Subcutaneous adipose tissue (tissue), 4 donors: ENCODE data around the gene FOXS1. TPM values are rescaled to one million over a fixed set of nuclear protein-coding genes. Genes with fewer than 3 reads are reported as not detected.

Experiments used
- total RNA-seq, 4 donors: library from RNA; depleted of rRNA; stranded (reverse); fragments of >200 nt; gene quantifications; one replicate each; pipeline ENCODE4 v1.1.0, GENCODE V29; 2016
- TF ChIP-seq, protein P1 (sequence below): fragments of 450-650 bp; IDR thresholded peaks from one replicate; pipeline ENCODE4 v1.5.1; 2016; ENCODE audit warnings: low read depth, mild to moderate bottlenecking, control low read depth, antibody characterized with exemption, moderate library complexity

FOXS1 gene
- not detected for total RNA-seq

DNA sequence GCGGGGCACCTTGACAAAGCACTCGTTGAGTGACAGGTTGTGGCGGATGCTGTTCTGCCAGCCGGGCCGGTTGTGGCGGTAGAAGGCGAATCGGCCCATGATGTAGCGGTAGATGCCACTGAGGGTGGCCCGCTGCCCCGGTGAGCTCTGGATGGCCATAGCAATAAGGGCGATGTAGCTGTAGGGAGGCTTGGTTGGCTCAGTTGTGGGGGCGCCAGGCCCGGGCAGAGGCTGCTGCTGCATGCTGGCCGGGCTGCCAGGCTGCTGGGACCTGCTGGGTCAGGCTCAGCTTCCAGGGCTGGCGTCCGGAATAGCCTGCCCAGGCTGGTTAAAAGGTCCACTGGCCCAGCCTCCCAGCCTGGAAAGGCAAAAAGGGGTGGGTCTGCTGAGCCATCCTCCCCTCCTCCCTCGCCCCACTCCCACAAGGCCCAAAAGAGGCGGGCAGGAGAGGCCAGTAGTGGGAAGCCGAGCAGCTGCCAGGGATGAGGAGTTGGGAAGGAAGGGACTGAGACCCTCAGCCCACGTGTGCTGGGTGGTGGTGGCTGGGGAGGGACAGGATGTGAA, at the start of gene FOXS1:
Gene FOXS1 (minus strand): TSS at position 305 of the 564 bp plus-strand sequence. CDS start 62 bp downstream, at position 243.
- TF ChIP-seq, protein P1, sequence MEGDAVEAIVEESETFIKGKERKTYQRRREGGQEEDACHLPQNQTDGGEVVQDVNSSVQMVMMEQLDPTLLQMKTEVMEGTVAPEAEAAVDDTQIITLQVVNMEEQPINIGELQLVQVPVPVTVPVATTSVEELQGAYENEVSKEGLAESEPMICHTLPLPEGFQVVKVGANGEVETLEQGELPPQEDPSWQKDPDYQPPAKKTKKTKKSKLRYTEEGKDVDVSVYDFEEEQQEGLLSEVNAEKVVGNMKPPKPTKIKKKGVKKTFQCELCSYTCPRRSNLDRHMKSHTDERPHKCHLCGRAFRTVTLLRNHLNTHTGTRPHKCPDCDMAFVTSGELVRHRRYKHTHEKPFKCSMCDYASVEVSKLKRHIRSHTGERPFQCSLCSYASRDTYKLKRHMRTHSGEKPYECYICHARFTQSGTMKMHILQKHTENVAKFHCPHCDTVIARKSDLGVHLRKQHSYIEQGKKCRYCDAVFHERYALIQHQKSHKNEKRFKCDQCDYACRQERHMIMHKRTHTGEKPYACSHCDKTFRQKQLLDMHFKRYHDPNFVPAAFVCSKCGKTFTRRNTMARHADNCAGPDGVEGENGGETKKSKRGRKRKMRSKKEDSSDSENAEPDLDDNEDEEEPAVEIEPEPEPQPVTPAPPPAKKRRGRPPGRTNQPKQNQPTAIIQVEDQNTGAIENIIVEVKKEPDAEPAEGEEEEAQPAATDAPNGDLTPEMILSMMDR: no peak

DNA sequence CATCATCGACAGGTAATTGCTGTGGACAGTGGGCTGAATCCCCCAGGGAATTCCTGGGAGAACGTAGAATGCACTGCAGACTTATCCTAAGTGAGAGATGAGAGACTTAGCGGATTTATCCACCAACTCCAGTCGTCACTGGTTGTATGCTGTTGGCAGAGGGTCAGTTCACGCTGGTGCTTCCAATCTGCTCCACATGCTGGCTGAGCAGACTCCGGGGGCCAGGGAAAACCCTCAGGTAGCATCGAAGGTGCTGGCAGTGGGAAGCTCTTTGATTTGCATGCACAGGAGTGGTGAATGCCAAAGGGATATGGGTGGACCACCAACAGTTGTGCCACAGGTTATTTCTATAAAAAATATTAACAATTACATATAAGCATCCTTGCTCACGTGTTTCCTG, 45.2 kb upstream of the FOXS1 start:
- TF ChIP-seq, protein P1: no peak

DNA sequence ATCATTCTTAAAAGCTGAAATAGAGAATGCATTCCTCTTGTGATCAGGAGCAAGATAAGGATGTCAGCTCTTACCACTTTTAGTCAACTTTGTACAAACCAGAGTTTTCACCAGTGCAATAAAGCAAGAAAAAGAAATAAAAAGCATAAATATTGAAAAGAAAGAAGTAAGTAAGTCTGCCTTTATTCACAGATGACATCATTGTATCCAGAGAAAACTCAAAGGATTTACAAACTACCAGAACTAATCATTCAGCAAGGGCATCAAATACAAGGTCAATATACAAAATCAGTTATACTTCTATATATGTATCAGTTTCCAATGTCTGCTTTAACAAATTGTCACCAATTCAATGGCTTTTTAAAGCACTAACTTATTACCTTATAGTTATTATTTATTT, 38.4 kb upstream of the FOXS1 start:
- TF ChIP-seq, protein P1: no peak

DNA sequence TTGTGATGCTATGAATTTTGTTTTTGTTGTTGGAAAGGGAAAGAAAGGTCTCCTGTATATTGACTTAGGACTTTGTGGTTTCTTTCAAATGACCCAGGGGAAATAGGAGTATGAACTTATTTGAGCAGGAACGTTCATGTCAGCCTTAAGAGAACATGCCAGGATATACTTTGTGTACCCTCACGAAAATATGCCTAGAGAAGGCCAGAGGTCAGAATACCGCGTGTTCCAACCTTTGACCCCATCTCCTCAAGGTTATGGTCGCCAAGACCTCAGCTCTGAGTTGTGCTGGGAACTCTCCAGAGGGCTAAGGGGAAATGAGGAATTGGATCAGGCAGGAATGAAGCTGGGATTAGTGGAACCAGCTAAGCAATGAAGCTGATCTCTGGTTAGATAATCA, 36.5 kb upstream of the FOXS1 start:
- TF ChIP-seq, protein P1: no peak

DNA sequence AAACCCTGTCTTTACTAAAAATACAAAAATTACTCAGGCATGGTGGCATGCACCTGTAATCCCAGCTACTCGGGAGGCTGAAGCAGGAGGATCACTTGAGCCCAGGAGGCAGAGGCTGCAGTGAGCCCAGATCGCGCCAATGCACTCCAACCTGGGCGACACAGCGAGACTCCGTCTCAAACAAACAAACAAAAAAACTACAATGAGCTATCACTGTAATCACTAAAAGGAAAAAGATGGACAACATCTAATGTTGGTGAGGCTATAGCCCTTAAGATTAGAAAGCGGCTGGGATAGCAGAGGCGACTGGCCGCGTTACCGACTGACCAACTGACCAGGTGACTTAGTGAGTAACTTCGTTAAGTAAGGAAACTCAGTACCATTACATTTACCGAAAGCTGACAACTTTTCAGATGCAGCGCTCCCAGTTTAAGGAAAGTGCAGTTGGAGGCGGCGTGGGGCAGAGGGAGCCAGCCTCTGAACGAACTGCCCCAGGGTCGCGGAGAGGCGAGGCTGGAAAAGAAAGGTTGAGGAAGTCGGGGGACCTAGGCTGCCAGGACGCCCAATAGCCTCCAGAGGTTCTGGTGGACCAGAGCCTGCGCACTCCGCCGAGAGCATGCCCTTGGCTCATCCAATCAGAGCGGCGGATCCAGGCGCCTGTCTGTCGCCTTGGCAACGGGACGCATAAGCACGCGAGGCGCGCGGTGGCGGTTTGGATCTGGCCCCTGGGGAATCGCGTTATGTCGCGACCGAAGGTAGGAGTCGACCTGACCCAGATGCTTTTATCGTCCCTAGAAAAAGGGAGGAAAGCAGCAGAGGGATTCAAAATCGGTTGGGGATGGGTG, 34.0 kb upstream of the FOXS1 start:
- TF ChIP-seq, protein P1: no peak

DNA sequence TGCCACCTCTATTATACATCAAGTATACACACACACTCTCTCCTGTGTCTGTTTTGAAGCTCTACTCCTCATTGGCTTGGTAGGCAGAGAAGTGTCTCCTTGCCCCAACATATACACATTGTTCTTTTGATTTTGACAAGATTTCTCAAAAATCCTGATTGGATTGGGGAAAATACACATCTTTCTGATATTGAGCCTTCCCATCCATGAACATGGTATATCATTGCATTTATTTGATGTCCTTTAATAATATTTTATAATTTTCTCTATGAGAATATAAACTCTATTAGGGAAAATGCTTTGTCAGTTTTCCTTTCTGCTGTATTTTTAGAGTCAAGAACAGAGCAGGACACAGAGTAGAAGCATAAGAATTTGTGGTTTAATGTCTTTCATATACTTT, 32.3 kb upstream of the FOXS1 start:
- TF ChIP-seq, protein P1: no peak

DNA sequence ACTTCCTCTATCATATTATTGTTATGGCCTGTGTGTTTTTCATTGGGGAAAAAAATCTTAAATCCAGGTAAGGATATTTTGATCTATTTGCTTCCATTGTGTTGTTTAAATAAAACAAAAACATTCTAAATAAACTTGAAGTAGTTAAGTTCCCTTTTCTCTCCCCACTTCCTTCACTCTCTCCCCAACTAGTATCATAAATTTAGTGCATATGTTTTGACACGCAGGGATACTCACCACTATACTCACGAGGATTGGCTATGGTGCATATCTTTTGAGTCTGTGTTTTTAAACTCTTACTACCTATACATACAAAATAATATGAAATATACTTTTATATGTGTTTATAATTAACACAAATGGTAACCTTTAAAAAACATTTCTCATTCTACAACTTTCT, 30.3 kb upstream of the FOXS1 start:
- TF ChIP-seq, protein P1: no peak
